Pancreas (tissue), 10 donors: Measurements from ENCODE around the gene MAP2K3. TPM values are rescaled to one million over a fixed set of nuclear protein-coding genes. Genes with fewer than 3 reads are reported as not detected.

Experiments used
- ATAC-seq, 4 donors: fragments of 200-7000 bp; cut with Tn5 transposase; one replicate each; pipeline versions ENCODE4 v1.8.0 to v1.9.1; 2020; ENCODE audit warnings: mild to moderate bottlenecking in 4 of 4, moderate library complexity in 4 of 4
- DNase-seq, 6 donors: peaks; one replicate each; pipeline ENCODE4 v3.0.0-alpha.2; 2020
- FAIRE-seq: peaks from 2 replicates; lab custom pipeline; 2012; peaks lifted over from hg19 to GRCh38; lab: Jason Lieb, UNC
- H3K27ac ChIP-seq, 4 donors: fragments of 200-600 bp; sonication (generic); 1 replicate in 3 of 4; 2 replicates in 1 of 4; pipeline versions ENCODE4 v1.5.0 to v1.8.0; 2020
- H3K27me3 ChIP-seq, 4 donors: fragments of 200-600 bp; one replicate each; pipeline ENCODE4 v1.8.0; 2021
- H3K36me3 ChIP-seq, 3 donors: fragments of 200-600 bp; sonication (generic) in 1 of 3; one replicate each; pipeline versions ENCODE4 v1.5.0 to v1.8.0; 2020 to 2021
- H3K4me1 ChIP-seq, 3 donors: fragments of 200-600 bp; one replicate each; pipeline ENCODE4 v1.8.0; 2021
- H3K4me3 ChIP-seq, 4 donors: fragments of 200-600 bp; sonication (generic) in 2 of 4; one replicate each; pipeline versions ENCODE4 v1.5.0 to v1.8.0; 2020 to 2021
- H3K9me3 ChIP-seq, 4 donors: fragments of 200-600 bp; one replicate each; pipeline ENCODE4 v1.8.0; 2021
- CTCF ChIP-seq, 4 donors: fragments of 200-600 bp; sonication (generic) in 3 of 4; IDR thresholded peaks; one replicate each; pipeline versions ENCODE4 v1.5.0 to v1.8.0; 2021; ENCODE audit warnings: antibody characterized with exemption in 4 of 4
- WGBS, 2 donors: extraction: QIAGEN DNeasy Blood & Tissue Kit; methylation state at CpG; one replicate each; pipeline ENCODE4 v1.1.7; 2013; 5-methylcytosine and 5-hydroxymethylcytosine counted together
- intact Hi-C, 3 donors: fragments of 100-400 bp; cut with DNase I; formaldehyde crosslinking; loops; one replicate each; pipeline versions ENCODE4 v1.11.1 to v1.14.2; 2022
- polyA plus RNA-seq, 2 donors: library from polyadenylated mRNA; stranded (reverse); fragments of 200-250 nt; gene quantifications; one replicate each; pipeline ENCODE4 v1.2.3, GENCODE V29; 2013
- total RNA-seq, 6 donors: library from RNA; stranded (reverse); fragmentation: NEBNext Ultra II Directional in 4 of 6; extraction: Animal tissue kit (Norgen Biotek cat#: 25700) in 4 of 6; gene quantifications; one replicate each; pipeline versions ENCODE4 v1.2.1 to v1.2.4, GENCODE V29; 2021 to 2023
- donor health status: healthy with polysubstance abuse.
- donor health status: DM: no; HTN: no; CAD: no; lungs with moderate emphysema.
- donor health status: DM: no; HTN: no; CAD: no.
- donor health status: control.
- donor health status: control.
- donor health status: Bipolar disorder and iron deficiency.
- donor health status: DM: yes; HTN: yes; CAD: no.
- donor health status: DM: no; HTN: no; CAD: no.
- donor health status: DM: no; HTN: no; CAD: no.
- donor health status: DM: yes; HTN: yes; CAD: no.

Gene MAP2K3
- total and polyA plus RNA-seq, 8 donors, result 16.4 to 40.9 (median 22.0) TPM

- DNase-seq (peak; percentile 93 to 99 (median 98)), FAIRE-seq (peak; percentile 90), ATAC-seq (peak; percentile 62 to 75 (median 69))
- TF ChIP-seq CTCF (IDR thresholded peaks at IDR 0.05), result no peak
- no peaks in the 10 kb centered on the region for H3K36me3 ChIP-seq
- no peaks in the 10 kb centered on the region for H3K9me3 ChIP-seq
- H3K4me3 ChIP-seq, result peak overlapping the region in 2 of 4 donors; percentile 73 to 90
- H3K4me1 ChIP-seq, result peaks cover 32 to 46% (median 36%) of the 10 kb centered on the region in 3 donors
- peak overlapping the region; percentile 80 to 99 (median 88) for H3K27ac ChIP-seq
- intact Hi-C loops, result no loop called here
- no peaks in the 10 kb centered on the region for H3K27me3 ChIP-seq
- 1% methylated on average over 18 of the region's 18 CpGs for WGBS, 2 donors
Observed at GRCh38 chr17:21287703-21288449, 3.4 kb downstream of the MAP2K3 start.

GRCh38 chr17:21288571-21289017, 4.1 kb downstream of the MAP2K3 start:
- Histone ChIP-seq H3K4me1 (peaks cover 32 to 44% (median 36%) of the 10 kb centered on the region in 3 donors), H3K4me3 (peak overlapping the region in 2 of 4 donors; percentile 18 to 34), H3K9me3 (no peaks in the 10 kb centered on the region), H3K27me3 (no peaks in the 10 kb centered on the region), H3K27ac (peak overlapping the region; percentile 80 to 99 (median 88)), H3K36me3 (no peaks in the 10 kb centered on the region)
- FAIRE-seq (no peak), DNase-seq (no peak), ATAC-seq (no peak)
- intact Hi-C loops, result no loop called here
- 46 to 56% methylated on average over 6 of the region's 6 CpGs for WGBS, 2 donors
- TF ChIP-seq CTCF (IDR thresholded peaks at IDR 0.05), result no peak

- 73% methylated on average over 11 of the region's 11 CpGs for WGBS, 2 donors
- no peak for TF ChIP-seq CTCF (IDR thresholded peaks at IDR 0.05)
- Histone ChIP-seq H3K36me3 (no peaks in the 10 kb centered on the region), H3K27ac (peak overlapping the region in 3 of 4 donors; percentile 80 to 99 (median 92)), H3K4me3 (no peak overlapping the region), H3K27me3 (no peaks in the 10 kb centered on the region), H3K4me1 (peaks cover 32 to 44% (median 36%) of the 10 kb centered on the region in 3 donors), H3K9me3 (no peaks in the 10 kb centered on the region)
- no peak for FAIRE-seq
- DNase-seq, result peak in 1 of 6 donors; percentile 77
- intact Hi-C loops, result no loop called here
- no peak for ATAC-seq
Observed at GRCh38 chr17:21289175-21289901, 4.8 kb downstream of the MAP2K3 start.

- no peak for FAIRE-seq
- peak overlapping the region in 2 of 4 donors; percentile 25 to 99 for H3K27ac ChIP-seq
- peak in 1 of 4 donors; percentile 2 for ATAC-seq
- peaks cover 32 to 45% (median 36%) of the 10 kb centered on the region in 3 donors for H3K4me1 ChIP-seq
- no peak for TF ChIP-seq CTCF (IDR thresholded peaks at IDR 0.05)
- no peaks in the 10 kb centered on the region for H3K36me3 ChIP-seq
- intact Hi-C loops, result loop anchor here in 1 of 3 donors (10.0 kb wide), 1 partner anchor 975 kb away; no protein-coding TSS in a partner anchor
- DNase-seq, result peak in 5 of 6 donors; percentile 54 to 85 (median 65)
- H3K27me3 ChIP-seq, result no peaks in the 10 kb centered on the region
- H3K4me3 ChIP-seq, result no peak overlapping the region
- WGBS, 2 donors, result 27 to 38% methylated on average over 18 of the region's 18 CpGs
- H3K9me3 ChIP-seq, result no peaks in the 10 kb centered on the region
Observed at GRCh38 chr17:21289902-21290571, 5.5 kb downstream of the MAP2K3 start.
